ENCODE measurements around the gene GMCL2.
A peak's percentile ranks its signal among the peaks of the same experiment; 100 is the strongest.
"Not testable (repeated sequence)": the region's sequence is repeated elsewhere in the genome, so short reads cannot be mapped to it uniquely, and the experiment has no call there.

Gene GMCL2, protein sequence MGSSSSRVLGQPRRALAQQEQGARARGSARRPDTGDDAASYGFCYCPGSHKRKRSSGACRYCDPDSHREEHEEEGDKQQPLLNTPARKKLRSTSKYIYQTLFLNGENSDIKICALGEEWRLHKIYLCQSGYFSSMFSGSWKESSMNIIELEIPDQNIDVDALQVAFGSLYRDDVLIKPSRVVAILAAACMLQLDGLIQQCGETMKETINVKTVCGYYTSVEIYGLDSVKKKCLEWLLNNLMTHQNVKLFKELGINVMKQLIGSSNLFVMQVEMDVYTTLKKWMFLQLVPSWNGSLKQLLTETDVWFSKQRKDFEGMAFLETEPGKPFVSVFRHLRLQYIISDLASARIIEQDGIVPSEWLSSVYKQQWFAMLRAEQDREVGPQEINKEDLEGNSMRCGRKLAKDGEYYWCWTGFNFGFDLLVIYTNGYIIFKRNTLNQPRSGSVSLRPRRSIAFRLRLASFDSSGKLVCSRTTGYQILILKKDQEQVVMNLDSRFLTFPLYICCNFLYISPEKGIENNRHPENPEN

DNA sequence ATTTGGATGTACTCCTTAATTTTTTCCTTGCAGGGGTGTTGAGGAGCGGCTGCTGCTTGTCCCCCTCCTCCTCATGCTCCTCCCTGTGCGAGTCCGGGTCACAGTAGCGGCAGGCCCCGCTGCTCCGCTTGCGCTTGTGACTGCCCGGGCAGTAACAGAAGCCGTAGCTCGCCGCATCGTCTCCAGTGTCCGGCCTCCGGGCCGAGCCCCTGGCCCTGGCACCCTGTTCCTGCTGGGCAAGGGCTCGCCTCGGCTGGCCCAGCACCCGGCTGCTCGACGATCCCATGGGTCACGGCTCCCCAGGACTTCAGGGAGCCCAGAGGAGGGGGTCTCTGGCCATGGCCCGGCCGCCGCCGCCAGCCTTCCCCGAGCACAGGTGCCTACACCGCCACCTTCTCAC, at the start of gene GMCL2:
GMCL2 (minus strand) TSS at position 358 of the 400 bp plus-strand sequence; CDS start at position 286, 72 bp downstream.
- DNase-seq (ENCODE audit: low read depth in 2 of 2) = no peak

DNA sequence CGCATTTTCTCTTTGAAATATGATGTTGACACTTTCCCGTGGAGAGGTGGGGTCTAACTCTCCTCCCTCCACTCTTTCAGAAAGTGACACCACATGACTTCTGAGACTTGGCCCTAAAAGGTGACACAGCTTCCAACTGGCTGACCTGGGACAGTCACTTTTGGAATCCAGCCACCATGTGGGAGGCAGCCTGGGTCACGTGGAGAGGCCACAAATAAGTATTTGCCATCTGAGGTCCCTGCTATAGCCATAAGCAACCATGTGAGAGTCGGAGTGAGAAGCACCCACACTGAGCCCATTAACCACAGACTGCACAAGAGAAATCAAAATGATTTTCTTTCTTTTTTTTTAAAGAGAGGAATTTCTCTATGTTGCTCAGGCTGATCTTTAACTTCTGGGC, 49.5 kb upstream of the GMCL2 start:
- DNase-seq (ENCODE audit: low read depth in 2 of 2) = no peak

DNA sequence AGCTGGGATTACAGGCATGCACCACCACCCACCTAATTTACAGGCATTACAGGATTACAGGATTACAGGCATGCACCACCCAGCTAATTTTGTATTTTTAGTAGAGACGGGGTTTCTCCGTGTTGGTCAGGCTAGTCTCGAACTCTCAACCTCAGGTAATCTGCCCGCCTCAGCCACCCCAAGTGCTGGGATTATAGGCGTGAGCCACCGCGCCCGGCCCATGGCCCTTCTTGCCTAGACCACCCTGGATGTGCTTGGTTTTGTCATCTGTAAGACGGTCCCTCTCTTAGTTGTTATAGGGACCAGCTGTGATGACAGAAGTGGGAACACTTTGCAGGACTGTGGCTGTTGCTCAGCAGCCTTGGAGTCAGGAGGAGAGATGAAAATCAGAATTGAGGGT, 49.0 kb upstream of the GMCL2 start:
- DNase-seq (ENCODE audit: low read depth in 2 of 2) = no peak

DNA sequence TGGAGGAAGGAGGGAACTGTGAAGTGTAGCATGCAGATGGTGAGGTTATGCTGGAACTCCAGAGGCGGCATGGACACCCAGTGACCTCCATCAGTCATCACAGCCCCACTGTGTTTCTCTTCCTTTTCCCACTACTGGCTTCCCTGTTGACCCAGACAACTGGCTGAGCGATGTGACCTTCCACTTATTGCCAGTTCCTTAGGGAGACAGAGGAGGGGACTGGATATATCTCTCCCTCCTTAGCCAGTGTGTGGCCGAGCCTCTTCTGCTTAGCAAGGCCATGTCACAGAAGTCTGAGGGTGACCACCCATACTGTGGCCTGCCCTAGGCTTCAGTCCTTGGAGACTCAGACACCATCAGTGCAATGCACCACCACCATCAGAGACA, 48.4 kb upstream of the GMCL2 start:
- no peak for DNase-seq (ENCODE audit: low read depth in 2 of 2)

DNA sequence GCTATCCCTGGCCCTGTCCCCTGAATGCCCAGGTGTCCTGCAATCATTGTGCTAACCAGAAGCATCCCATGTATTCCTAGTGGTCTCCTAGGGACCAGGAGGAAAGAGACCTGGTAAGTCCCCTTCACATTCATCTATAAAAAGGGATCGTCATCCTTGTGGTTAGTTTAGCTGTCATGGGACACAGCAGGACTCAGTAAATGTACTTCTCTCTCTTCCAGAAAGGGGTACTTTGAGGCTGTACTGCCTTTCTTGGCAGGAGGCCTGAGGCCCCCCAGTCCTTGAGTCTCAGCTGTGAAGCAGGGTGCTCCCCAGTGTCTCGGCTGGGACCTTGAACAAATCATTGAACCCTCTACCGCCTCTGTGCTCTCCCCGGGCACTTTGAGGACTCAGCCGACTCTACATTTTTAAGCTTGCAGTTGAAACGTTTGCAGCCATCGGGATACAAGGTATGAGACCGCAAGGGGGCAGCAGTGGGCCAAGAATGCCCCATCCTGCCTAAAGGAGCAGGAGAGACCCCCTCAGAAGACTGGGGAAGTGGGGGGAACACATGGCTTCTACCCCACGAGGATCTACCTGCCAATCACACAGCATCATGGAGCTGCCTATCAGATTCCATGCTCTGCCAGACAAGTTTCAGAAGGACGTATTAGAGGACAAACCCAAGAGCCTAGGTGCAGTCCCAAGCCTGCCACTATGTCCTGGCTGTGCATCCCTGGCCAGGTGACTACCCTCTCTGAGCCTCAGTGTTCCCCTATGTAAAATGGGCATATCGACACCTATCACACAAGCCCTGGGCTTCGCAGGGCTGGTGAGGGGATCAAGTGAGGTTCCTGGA, 47.8 kb upstream of the GMCL2 start:
- DNase-seq (ENCODE audit: low read depth in 2 of 2) = peak; percentile 54 to 61

DNA sequence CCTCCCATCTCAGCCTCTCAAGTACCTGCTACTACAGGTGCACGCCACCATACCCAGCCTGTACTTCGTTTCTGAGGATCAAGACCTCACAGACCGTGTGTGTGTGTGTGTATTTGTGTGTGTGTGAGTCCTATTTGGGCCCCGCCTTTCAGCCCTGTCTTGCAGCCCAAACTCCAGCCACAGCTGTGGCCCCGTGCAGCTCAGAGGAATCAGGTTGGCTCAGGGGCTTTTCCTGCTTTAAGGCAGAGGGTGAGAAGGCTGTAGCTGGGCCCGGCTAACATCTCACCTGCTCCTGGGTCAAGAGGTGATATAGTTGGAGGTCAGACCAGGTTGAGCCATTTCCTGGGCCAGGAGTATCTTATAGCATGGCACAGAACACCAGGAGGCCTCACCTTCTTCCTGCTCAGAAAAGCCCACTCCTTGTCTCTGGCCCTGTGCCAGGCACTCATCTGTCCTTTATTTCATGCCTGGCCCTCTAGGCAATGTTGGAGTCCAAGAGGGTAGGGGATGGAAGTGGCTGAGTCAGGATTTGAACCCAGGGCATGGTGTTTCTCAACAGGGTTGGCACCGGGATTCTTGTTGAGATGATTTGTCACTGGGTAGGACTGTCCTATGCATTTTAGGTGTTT, 47.1 kb upstream of the GMCL2 start:
- no peak for DNase-seq (ENCODE audit: low read depth in 2 of 2)

DNA sequence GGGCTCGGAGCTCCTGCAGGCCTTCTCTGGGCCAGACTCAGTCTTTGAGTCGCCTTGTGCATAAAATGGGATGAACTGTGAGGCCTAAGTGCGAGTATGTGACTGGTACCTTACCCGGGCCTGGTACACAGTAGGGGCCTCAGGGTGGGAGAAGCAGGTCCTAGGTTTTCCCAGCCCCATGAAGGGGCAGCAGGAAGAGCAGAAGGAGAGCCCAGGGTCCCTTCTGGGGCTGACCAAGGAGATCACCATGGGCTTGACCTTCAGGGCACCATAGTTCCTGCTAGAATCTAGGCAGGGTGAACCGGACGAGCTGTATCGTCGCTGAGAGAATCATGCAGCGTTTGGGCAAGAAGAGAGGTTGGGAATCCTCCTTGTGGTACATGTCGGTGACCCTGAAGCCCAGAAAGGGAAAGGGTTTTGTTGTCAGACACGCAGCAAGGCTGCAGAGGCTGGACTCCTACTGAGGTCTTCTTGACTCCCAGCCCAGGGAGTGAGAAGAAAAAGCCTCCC, 45.8 kb upstream of the GMCL2 start:
- DNase-seq (ENCODE audit: low read depth in 2 of 2) = no peak

DNA sequence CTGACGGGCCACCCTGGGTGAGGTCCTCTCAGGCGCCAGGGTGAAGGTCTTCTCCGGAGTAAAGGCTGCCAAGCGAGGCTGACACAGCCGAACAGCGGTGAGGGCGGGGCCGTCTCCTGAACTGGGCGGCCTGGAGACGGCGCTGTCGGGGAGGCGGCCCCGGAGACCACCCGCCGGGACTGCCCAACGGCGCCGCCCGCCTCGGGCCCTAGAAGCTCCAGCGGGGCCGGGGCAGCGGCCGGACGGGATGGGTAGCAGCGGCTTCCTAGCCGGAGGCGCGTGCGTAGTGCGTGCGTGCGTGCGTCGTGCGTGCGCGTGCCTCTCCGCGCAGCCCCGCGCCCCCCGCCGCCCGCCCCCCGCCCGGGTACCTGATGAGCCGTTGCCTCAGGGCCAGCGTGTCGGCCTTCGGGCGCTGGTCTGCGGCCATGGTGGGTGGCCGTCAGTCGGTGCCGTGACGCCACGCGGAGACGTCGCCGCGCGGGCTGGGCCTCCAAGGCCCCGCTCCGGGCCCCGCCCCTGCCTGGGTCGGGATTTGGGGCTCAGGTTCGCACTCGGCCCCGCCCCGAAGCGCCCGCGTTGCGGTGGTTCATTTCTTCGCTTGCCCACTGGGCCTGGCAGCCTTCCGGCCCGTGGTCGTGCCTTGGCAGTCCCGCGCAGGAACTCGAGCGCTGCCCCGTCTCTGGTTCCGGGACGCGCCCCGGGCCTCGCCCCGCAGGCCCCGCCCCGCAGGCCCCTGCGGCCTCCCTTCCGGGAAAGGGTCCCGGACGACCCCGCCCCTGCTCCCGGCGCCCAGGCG, 45.2 kb upstream of the GMCL2 start, which contains the start of gene PHYKPL:
PHYKPL (minus strand) TSS at position 679 of the 796 bp plus-strand sequence; CDS start at position 427, 252 bp downstream.
- DNase-seq (ENCODE audit: low read depth in 2 of 2) = peak; percentile 26 to 35

DNA sequence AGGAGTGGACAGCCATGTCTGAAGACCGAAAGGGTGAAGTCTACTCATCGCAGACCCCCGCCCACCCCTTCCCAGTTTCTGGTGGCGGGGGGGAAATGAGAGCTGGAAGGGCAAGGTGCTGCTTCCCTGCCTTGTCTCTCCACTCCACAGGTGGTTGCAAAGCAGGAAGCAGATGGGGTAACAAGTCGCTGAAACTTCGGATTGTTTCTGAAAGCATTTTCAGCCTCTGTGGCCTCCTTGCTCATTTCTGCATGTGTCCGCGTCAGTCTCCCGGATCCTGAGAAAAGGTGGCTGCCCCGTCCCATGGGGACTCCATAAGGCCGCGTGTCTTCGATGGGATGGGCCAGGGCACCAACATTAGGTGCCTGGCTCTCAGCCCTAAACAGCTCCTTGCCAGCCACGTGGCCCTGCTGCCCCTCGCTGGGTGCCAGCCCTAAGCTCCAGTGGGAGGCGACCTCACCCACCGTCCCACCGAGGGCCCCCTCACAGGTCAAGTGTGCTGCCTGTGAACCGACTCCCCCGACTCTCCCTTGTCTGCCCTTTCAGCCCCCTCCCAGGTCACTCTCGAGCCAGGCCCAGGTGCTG, 44.5 kb upstream of the GMCL2 start:
- no peak for DNase-seq (ENCODE audit: low read depth in 2 of 2)

DNA sequence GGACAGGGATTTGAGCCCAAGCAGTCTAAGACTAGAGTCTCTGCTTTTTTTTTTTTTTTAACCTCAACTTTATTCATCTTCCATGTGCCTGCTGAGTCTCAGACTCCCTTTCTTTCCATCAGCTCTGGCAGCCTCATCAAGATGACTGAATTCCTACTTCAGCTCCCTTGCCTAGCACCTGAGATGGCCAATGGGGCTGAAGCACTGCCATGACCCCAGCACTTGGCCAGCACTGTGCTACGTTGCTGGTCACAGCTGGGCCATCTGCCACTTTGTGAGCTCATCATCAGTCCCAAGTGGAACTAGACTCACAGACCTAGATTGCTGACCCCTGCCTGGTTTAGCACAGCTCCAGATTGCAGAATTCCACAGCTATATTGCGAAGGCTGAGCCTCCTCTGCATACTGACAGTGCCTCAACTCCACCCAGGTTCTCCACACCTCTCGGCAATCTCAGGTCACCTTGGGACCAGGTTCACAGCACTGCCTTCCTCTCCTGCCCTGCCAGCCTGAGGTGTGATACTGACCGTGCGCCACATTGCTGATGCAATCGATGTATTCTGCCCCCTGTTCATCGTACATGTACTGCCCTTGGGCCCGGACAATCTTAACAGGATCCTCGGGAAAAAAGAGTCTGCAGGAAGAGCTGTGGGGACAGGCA, 43.8 kb upstream of the GMCL2 start:
- DNase-seq (ENCODE audit: low read depth in 2 of 2) = no peak

DNA sequence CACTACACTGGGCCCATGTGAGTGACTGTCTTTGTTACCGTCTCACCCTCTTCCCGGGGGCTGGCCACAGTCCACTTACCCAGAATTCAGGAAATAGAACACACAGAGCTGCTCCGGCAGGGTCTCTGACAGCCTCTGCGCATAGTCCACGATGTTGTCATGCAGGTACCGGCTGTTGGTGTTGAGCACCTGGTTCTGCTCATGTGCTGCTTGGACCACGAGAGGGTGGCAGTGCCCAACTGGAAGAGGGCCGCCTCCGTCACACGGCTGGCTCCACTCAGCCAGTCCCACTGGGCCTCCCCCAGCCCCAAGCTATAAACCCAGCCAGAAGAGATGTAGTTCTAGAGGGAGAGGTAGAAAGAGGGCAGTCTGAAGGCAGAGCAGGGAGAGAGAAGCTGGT, 42.7 kb upstream of the GMCL2 start:
- DNase-seq (ENCODE audit: low read depth in 2 of 2) = no peak

DNA sequence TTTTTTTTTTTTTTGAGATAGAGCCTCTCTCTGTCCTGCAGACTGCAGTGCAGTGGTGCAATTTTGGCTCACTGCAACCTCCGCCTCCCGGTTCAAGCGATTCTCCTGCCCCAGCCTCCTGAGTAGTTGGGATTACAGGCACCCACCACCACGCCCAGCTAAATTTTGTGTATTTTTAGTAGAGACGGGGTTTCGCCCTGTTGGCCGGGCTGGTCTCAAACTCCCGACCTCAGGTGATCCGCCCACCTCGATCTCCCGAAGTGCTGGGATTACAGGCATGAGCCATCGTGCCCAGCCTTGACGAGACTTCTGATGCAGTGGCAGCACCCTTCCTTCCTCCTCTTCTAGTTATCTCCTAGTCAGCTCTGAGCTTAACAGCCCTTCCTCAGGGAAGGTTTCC, 41.9 kb upstream of the GMCL2 start:
- DNase-seq (ENCODE audit: low read depth in 2 of 2) = not testable (repeated sequence)

DNA sequence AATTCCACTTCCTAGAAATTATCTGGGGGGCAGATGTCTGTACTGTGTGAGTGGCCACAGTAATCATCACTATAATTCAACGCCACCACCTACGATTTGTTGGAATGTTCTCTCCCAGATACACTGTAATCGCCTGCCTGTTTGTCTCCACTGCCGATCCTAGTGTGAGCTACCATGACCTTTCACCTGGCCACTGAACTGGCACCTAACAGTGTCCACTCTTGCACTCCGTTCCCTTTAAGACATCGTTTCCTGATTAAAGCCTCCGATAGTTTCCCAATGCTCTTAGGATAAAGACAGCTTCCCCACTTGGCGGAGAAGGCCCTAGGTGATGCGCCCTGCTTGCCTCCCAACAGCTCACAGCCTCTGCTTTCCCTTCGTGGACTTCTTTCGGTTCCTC, 41.4 kb upstream of the GMCL2 start:
- DNase-seq (ENCODE audit: low read depth in 2 of 2) = no peak

DNA sequence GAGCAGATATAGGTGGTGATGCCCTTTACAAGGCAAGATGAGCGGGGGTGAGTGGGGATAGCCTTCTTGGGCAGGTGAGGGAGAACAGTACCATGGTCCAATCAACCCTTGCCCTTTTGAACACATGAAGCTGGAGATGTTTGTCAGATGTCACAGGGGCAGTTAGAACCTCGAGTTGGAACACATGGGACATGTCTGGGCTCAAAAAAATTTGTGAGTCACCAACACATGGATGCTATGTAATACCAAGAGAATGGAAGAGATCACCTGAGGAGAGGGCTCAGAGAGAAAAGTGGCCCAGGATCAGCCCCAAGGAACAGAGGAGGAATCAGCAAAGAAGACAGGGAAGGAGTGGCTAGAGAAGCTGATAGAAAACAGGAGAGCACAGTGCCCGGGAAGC, 40.8 kb upstream of the GMCL2 start:
- no peak for DNase-seq (ENCODE audit: low read depth in 2 of 2)

DNA sequence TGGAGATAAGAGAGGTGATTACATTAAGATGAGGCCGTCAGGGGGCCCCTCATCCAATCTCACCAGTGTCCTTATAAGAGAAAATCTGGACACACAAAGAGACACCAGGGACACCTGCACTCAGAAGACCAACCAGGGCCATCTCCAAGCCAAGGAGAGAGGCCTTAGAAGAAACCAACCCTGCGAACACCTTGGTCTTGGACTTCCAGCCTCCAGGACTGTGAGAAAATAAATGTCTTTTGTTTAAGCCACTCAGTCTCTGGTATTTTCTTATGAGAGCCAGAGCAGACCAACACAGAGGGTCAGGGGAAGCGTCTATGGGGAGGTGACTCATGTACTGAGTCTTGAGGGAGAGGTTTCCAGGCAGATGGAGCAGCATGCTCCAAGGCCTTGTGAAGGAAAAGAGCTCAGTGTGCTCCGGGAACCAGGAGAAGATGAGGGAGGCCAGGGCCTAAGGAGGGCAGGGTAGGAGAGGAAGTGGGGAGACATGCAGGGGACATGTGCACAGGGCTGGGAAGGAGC, 40.0 kb upstream of the GMCL2 start:
- no peak for DNase-seq (ENCODE audit: low read depth in 2 of 2)

DNA sequence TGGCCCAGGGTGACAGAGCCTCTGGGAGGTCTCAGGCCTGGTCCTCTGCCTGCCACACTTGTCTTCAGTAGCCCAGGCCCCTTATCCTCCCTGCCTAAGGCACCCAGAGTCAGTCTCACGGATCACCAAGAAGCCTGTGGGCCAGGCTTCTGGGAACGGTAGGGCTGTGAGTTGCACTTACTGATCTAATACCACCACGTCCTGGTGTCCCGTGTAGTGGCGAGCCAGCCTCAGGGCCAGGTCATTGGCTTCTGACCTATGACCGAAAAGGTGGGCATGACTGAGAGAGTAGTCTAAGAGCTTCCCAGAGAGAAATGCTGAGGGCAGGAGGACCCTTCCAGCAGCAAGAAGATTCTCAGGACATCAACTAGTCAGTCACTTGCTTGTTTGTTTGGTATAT, 38.0 kb upstream of the GMCL2 start:
- no peak for DNase-seq (ENCODE audit: low read depth in 2 of 2)

DNA sequence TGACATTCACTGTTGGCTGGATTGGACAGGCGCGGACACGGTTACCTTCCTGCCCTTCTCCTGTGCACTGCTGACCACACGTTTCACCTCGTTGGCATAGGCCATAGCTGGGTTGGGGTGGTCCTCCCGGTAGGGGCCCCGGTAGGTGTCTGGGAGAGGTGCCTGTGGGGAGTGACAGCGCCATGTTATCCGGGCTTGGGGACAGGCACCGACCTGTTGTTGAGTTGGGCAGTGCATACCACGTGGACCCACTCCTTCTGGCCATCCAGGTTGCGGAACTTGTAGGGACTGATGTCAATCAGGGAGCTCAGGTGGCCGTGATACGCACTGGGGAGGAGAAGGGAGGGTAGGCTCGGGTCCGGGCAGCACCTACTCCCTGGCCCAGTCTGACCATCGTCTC, 37.2 kb upstream of the GMCL2 start:
- DNase-seq (ENCODE audit: low read depth in 2 of 2) = no peak

DNA sequence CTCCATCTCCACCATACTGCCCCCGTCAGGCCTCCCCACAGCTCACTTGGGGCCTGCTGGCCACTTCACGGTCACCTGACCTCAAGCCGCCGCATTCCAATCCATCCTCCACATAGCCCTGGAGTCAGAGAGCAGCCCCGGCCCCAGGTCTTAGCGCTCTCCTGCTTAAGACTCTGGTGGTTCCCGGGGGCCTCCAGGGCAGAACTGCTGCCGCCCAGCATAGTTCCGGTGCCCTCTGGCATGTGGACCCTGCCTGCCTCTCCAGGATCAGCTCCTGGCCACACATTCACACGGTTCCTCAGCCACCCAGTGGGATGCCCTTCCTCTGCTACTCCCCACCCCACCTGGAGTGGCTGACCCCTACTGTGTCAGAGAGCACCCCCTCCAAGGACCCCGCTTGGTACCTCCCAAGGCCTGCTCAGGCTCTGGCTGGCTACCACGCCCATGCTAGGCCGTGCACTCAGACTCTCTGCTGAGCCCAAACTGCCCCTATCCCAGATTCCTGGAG, 36.7 kb upstream of the GMCL2 start:
- no peak for DNase-seq (ENCODE audit: low read depth in 2 of 2)

DNA sequence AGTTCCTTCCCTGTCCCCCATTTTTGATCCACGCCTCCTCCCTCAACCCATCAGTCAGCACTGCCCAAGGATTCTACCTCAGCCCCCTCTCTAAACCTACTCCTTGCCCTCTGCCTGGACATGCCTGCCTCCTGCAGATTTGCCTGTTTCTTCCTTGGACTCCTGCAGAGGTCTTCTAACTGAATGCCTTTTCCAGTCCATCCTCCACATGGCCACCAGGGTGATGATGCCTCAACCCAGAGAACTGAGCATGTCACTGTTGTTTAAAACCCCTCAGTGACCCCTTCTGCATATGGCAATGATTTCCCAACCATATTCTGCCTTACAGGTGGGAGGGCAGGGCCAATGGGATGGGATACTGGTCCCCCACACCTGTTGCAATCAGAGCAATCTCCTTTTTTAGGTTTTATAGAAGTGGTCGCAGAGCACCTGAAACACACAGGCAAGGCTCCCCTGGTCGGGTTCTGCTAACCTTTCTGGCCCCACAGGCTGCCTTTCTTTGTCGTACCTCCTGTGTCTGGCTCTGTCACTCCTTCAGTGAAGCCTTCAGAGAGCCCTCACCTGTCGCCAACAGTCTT, 36.1 kb upstream of the GMCL2 start:
- DNase-seq (ENCODE audit: low read depth in 2 of 2) = no peak
